Parathyroid adenoma (tissue), 2 donors: ENCODE data around the gene RHNO1.
A peak's percentile ranks its signal among the peaks of the same experiment; 100 is the strongest.
"Not testable (repeated sequence)": the region's sequence is repeated elsewhere in the genome, so short reads cannot be mapped to it uniquely, and the experiment has no call there.

Experiments
- H2AFZ ChIP-seq: fragments of 300-600 bp; sonication (generic); one replicate; pipeline ENCODE4 v1.7.0; 2017; ENCODE audit warnings: antibody characterized with exemption, mild to moderate bottlenecking
- H3K27ac ChIP-seq: fragments of 300-600 bp; sonication (generic); one replicate; pipeline ENCODE4 v1.7.0; 2017
- H3K27me3 ChIP-seq: fragments of 300-600 bp; sonication (generic); one replicate; pipeline ENCODE4 v1.7.0; 2017; ENCODE audit warnings: low read length; ENCODE audit not compliant: control insufficient read depth, insufficient read depth
- H3K36me3 ChIP-seq: fragments of 300-600 bp; sonication (generic); one replicate; pipeline ENCODE4 v1.7.0; 2017; ENCODE audit warnings: low read length; ENCODE audit not compliant: control insufficient read depth, insufficient read depth
- H3K4me1 ChIP-seq: fragments of 300-600 bp; sonication (generic); one replicate; pipeline ENCODE4 v1.7.0; 2017; ENCODE audit warnings: control low read depth
- H3K4me2 ChIP-seq: fragments of 300-600 bp; sonication (generic); one replicate; pipeline ENCODE4 v1.7.0; 2017; ENCODE audit warnings: low read length
- H3K4me3 ChIP-seq: fragments of 300-600 bp; sonication (generic); one replicate; pipeline ENCODE4 v1.7.0; 2017; ENCODE audit warnings: low read depth, low read length
- H3K79me2 ChIP-seq: fragments of 300-600 bp; sonication (generic); one replicate; pipeline ENCODE4 v1.7.0; 2017; ENCODE audit warnings: control low read depth
- H3K9ac ChIP-seq: fragments of 300-600 bp; sonication (generic); one replicate; pipeline ENCODE4 v1.7.0; 2017; ENCODE audit warnings: mild to moderate bottlenecking
- H3K9me3 ChIP-seq: fragments of 300-600 bp; sonication (generic); one replicate; pipeline ENCODE4 v1.7.0; 2017; ENCODE audit warnings: low read length; ENCODE audit not compliant: control insufficient read depth
- CTCF ChIP-seq: fragments of 300-600 bp; sonication (generic); IDR thresholded peaks from one replicate; pipeline ENCODE4 v1.7.0; 2017; ENCODE audit warnings: antibody characterized with exemption, mild to moderate bottlenecking
- donor health status: primary hyperparathyroidism.

RHNO1 gene

GRCh38 chr12:2864198-2864597 is 12.8 kb upstream of the RHNO1 start:
- no peaks in the 10 kb centered on the region for H3K79me2 ChIP-seq
- no peak overlapping the region for H3K27ac ChIP-seq
- no peak overlapping the region for H3K4me2 ChIP-seq
- no peaks in the 10 kb centered on the region for H3K36me3 ChIP-seq
- H3K9ac ChIP-seq: no peak overlapping the region
- H3K4me3 ChIP-seq: no peak overlapping the region
- no peak overlapping the region for H2AFZ ChIP-seq
- H3K4me1 ChIP-seq: no peaks in the 10 kb centered on the region
- no peaks in the 10 kb centered on the region for H3K27me3 ChIP-seq
- TF ChIP-seq CTCF: no peak
- no peaks in the 10 kb centered on the region for H3K9me3 ChIP-seq

- not testable (repeated sequence) for H3K79me2 ChIP-seq, H3K4me1 ChIP-seq, H3K4me2 ChIP-seq, H3K9me3 ChIP-seq, H3K27ac ChIP-seq, H3K4me3 ChIP-seq, H2AFZ ChIP-seq, H3K9ac ChIP-seq, H3K27me3 ChIP-seq, H3K36me3 ChIP-seq
Observed at GRCh38 chr12:2868986-2869632, 7.9 kb upstream of the RHNO1 start.

GRCh38 chr12:2876431-2877046 is 484 bp upstream of the RHNO1 start:
- peak overlapping the region; percentile 70 for H3K4me2 ChIP-seq
- H3K27me3 ChIP-seq: no peaks in the 10 kb centered on the region
- no peak overlapping the region for H3K9ac ChIP-seq
- H3K36me3 ChIP-seq: no peaks in the 10 kb centered on the region
- H2AFZ ChIP-seq: peak overlapping the region; percentile 97
- peak overlapping the region; percentile 89 for H3K4me3 ChIP-seq
- no peaks in the 10 kb centered on the region for H3K9me3 ChIP-seq
- peaks cover 8% of the 10 kb centered on the region for H3K4me1 ChIP-seq
- no peak for TF ChIP-seq CTCF
- no peak overlapping the region for H3K27ac ChIP-seq
- peaks cover 23% of the 10 kb centered on the region for H3K79me2 ChIP-seq

- no peaks in the 10 kb centered on the region for H3K36me3 ChIP-seq
- H3K9me3 ChIP-seq: no peaks in the 10 kb centered on the region
- H3K4me2 ChIP-seq: peak overlapping the region; percentile 91
- peaks cover 23% of the 10 kb centered on the region for H3K79me2 ChIP-seq
- peak overlapping the region; percentile 97 for H2AFZ ChIP-seq
- no peak for TF ChIP-seq CTCF
- peaks cover 8% of the 10 kb centered on the region for H3K4me1 ChIP-seq
- H3K27ac ChIP-seq: peak overlapping the region; percentile 80
- no peak overlapping the region for H3K9ac ChIP-seq
- H3K4me3 ChIP-seq: peak overlapping the region; percentile 89
- H3K27me3 ChIP-seq: no peaks in the 10 kb centered on the region
Observed at GRCh38 chr12:2877953-2878732, 1.1 kb downstream of the RHNO1 start.

GRCh38 chr12:2879853-2880252 is 2.8 kb downstream of the RHNO1 start:
- Histone ChIP-seq H3K4me3 (no peak overlapping the region), H3K27ac (no peak overlapping the region), H3K4me2 (no peak overlapping the region), H3K36me3 (no peaks in the 10 kb centered on the region), H3K27me3 (no peaks in the 10 kb centered on the region), H3K9me3 (no peaks in the 10 kb centered on the region), H3K4me1 (peaks cover 8% of the 10 kb centered on the region), H3K9ac (no peak overlapping the region), H2AFZ (no peak overlapping the region), H3K79me2 (peaks cover 23% of the 10 kb centered on the region)
- TF ChIP-seq CTCF: no peak
